GM12873 (cell line): ENCODE results near the gene OSR1.

ENCODE experiments used
- CTCF ChIP-seq: IDR thresholded peaks from 2 replicates; pipeline ENCODE4 v1.5.1; 2012; ENCODE audit warnings: low read depth, mild to moderate bottlenecking, moderate library complexity, low read length, control low read depth; ENCODE audit not compliant: insufficient read depth; ENCODE audit errors: missing control alignments

OSR1 gene

DNA sequence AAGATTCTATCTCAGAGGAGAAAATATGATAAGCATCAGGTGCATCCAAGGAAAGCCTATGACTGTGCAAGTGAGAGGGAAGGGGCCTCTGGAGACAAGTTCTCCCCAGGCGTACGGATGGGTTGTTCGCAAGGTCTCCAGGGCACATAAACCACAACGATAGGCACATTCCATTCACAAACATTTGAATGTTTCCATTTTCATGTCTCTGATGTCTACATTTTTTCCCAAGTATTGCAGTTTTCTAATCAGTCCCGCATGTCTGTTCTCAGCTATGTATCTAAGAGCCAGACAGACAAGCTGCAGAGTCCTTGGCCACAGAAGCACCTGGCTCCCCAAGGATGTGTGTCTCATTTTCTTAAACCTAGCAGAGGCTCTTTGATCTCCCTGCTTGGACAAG lies 28.0 kb downstream of the OSR1 start:
- TF ChIP-seq CTCF, result no peak

GRCh38 chr2:19329445-19329844 lies 29.0 kb downstream of the OSR1 start:
- no peak for TF ChIP-seq CTCF

DNA sequence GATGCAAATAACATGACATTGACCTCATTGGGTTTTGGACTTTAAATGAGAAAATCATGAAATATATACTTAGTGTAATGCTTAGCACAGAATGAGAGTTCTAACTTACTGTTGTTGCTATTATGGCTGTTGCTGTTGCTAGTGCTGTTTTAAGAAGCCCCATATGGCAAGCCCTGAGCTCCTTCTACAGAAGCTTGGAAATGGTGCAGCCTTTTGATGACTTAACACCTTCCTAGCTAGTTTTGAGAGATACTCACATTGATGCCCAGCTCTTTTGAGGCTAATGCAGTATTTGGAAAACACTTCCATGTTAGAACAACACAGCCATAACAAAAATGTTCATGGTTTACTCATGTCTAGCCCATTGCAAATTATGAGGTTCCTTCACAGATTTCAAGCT lies 30.9 kb downstream of the OSR1 start:
- no peak for TF ChIP-seq CTCF

DNA sequence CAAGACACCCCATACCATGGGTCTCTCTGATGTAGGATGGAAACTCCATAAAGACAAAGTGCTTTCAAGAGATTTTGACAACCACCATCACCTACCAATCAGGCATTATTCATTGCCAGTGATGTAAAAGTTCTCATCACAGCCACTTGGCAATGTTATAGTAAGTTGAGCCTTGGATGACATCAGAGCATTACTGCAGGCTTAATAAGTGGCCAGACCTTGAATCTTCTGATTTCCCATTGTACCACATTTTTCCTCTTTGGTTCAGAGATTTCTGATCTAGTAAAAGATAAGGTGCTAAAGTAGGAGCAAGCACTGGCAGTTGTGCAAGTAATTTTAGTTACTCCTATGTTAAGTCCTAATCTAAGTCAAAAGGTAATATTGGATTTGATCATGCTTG lies 36.5 kb downstream of the OSR1 start:
- no peak for TF ChIP-seq CTCF

DNA sequence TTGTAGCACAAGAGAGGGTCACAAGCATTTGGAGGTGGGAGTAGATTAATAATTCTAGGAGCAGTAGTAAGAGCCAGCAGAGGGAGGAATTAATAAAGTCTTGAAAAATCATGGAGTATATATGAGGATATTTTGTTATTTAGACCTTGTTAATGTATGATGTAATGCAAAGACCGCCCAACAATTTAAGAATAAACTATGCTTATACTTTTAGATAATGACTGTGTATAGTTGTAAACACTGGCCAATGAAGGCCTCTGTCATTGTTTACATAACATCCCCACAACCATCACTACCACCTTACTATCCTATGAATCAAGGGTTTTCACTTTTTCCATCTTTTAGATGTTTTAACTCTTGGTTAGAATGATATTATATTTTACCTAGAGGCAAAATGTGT lies 37.6 kb downstream of the OSR1 start:
- no peak for TF ChIP-seq CTCF

DNA sequence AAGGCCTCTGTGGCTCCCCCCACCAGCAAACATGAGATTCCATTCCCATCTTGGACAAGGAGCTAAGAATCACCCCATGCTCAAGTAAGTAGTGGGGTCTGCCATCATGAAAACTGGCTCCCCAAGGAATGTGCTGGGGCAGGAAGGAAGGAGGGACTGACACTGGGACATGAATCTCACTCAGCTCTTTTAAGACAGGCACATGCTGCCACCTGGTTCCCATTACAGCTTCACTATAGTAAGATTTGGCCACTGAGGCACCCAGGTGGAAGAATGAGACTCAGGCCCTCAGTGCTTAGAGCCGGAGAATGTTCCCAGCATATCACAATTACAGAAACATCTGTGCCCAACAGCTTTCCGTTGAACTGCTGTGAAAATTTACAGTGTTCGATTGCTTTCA lies 38.7 kb downstream of the OSR1 start:
- no peak for TF ChIP-seq CTCF

GRCh38 chr2:19319064-19319463 lies 39.4 kb downstream of the OSR1 start:
- no peak for TF ChIP-seq CTCF

- no peak for TF ChIP-seq CTCF
Measured at GRCh38 chr2:19313553-19313952, 44.9 kb downstream of the OSR1 start.
